SK-N-SH (cell line): ENCODE measurements around the gene PAMR1. TPM values are rescaled to one million over a fixed set of nuclear protein-coding genes. Genes with fewer than 3 reads are reported as not detected.

Source experiments
- CTCF ChIA-PET: fragments of 300-600, 350-600 bp; formaldehyde crosslinking; extraction: SDS; loops from one replicate; lab custom pipeline; 2021; lab: Yijun Ruan, JAX
- POLR2A ChIA-PET: fragments of 350-600 bp; sonication (Branson Sonifier 250); formaldehyde crosslinking; extraction: SDS; loops from one replicate; lab custom pipeline; 2020; ENCODE audit warnings: antibody characterized with exemption, inconsistent platforms; lab: Yijun Ruan, JAX
- DNase-seq: peaks from one replicate; pipeline ENCODE4 v3.0.0; 2012
- H2AFZ ChIP-seq: fragments of 200-600 bp; sonication (generic); 2 replicates; pipeline ENCODE4 v1.8.1; 2016; ENCODE audit warnings: antibody characterized with exemption, mild to moderate bottlenecking, low read depth
- H3F3A ChIP-seq: fragments of 200-600 bp; sonication (generic); replicated peaks from 2 replicates; pipeline ENCODE3; 2016; ENCODE audit warnings: antibody characterized with exemption, mild to moderate bottlenecking; ENCODE audit not compliant: insufficient read depth
- H3K27ac ChIP-seq, 2 experiments: fragments of 200-500 bp in 1 of 2; fragments of 200-600 bp in 1 of 2; sonication (Bioruptor generic) in 1 of 2; sonication (generic), shearing (Covaris generic) in 1 of 2; 2 replicates each; pipeline versions ENCODE4 v1.5.1 to v1.6.1; 2014 to 2016; ENCODE audit warnings: low read depth in 2 of 2, inconsistent platforms in 1 of 2, low read length in 1 of 2, mild to moderate bottlenecking in 1 of 2, mixed read lengths in 1 of 2
- H3K27me3 ChIP-seq: fragments of 200-600 bp; sonication (generic), shearing (Covaris generic); 2 replicates; pipeline ENCODE4 v1.6.1; 2016; ENCODE audit warnings: mixed run types; ENCODE audit not compliant: insufficient read depth
- H3K36me3 ChIP-seq, 2 experiments: fragments of 200-500 bp in 1 of 2; fragments of 200-600 bp in 1 of 2; sonication (Bioruptor generic) in 1 of 2; sonication (generic) in 1 of 2; replicated peaks in 1 of 2; 2 replicates each; pipeline versions ENCODE3 to v1.5.1; 2014 to 2016; ENCODE audit warnings: low read length in 1 of 2, mild to moderate bottlenecking in 1 of 2; ENCODE audit not compliant: insufficient read depth in 2 of 2, control insufficient read depth in 1 of 2
- H3K4me1 ChIP-seq, 2 experiments: fragments of 200-500 bp in 1 of 2; fragments of 200-600 bp in 1 of 2; sonication (Bioruptor generic) in 1 of 2; sonication (generic), shearing (Covaris generic) in 1 of 2; 2 replicates each; pipeline versions ENCODE4 v1.5.1 to v1.6.1; 2014 to 2016; ENCODE audit warnings: low read depth in 1 of 2, low read length in 1 of 2, mixed run types in 1 of 2; ENCODE audit not compliant: insufficient read depth in 2 of 2, control insufficient read depth in 1 of 2
- H3K4me2 ChIP-seq: fragments of 200-600 bp; sonication (generic), shearing (Covaris generic); 2 replicates; pipeline ENCODE4 v1.6.1; 2017; ENCODE audit warnings: mixed run types
- H3K4me3 ChIP-seq, 2 experiments: fragments of 200-500 bp in 1 of 2; fragments of 200-600 bp in 1 of 2; sonication (Bioruptor generic) in 1 of 2; sonication (generic), shearing (Covaris generic) in 1 of 2; 2 replicates each; pipeline versions ENCODE4 v1.5.1 to v1.8.1; 2014 to 2016; ENCODE audit warnings: low read depth in 2 of 2, inconsistent platforms in 1 of 2, low read length in 1 of 2, mild to moderate bottlenecking in 1 of 2, mixed read lengths in 1 of 2, moderate library complexity in 1 of 2
- H3K79me2 ChIP-seq: fragments of 200-600 bp; sonication (generic); 2 replicates; pipeline ENCODE4 v1.8.1; 2017; ENCODE audit warnings: mild to moderate bottlenecking; ENCODE audit not compliant: insufficient read depth
- H3K9ac ChIP-seq: fragments of 200-600 bp; sonication (generic); 2 replicates; pipeline ENCODE4 v1.6.1; 2017; ENCODE audit warnings: mixed run types
- H3K9me2 ChIP-seq: fragments of 200-600 bp; sonication (generic); 2 replicates; pipeline ENCODE4 v1.6.1; 2017; ENCODE audit warnings: mixed run types
- H3K9me3 ChIP-seq: fragments of 200-600 bp; sonication (generic); 2 replicates; pipeline ENCODE4 v1.6.1; 2017; ENCODE audit warnings: mixed run types, mild to moderate bottlenecking, moderate library complexity
- H4K20me1 ChIP-seq: fragments of 200-600 bp; sonication (generic); 2 replicates; pipeline ENCODE4 v1.6.1; 2017; ENCODE audit warnings: mild to moderate bottlenecking, mixed run types; ENCODE audit not compliant: insufficient read depth
- CHD2 ChIP-seq: fragments of 150-350 bp; IDR thresholded peaks from 2 replicates; pipeline ENCODE4 v1.6.1; 2018; ENCODE audit warnings: low read length; ENCODE audit not compliant: partially characterized antibody
- ELF1 ChIP-seq: IDR thresholded peaks from 2 replicates; pipeline ENCODE4 v1.4.0; 2012
- EP300 ChIP-seq, 2 experiments: IDR thresholded peaks; 2 replicates each; pipeline versions ENCODE4 v1.4.0 to v1.6.1; 2012; ENCODE audit warnings: borderline replicate concordance in 1 of 2, low read depth in 1 of 2, low read length in 1 of 2
- FOSL2 ChIP-seq: IDR thresholded peaks from 2 replicates; pipeline ENCODE4 v1.4.0; 2012; ENCODE audit warnings: low read depth, mild to moderate bottlenecking, moderate library complexity, borderline replicate concordance
- FOXJ3 ChIP-seq: sonication (generic); formaldehyde crosslinking; IDR thresholded peaks from 2 replicates; pipeline ENCODE4 v1.5.1; 2020; ENCODE audit warnings: mild to moderate bottlenecking, missing genetic modification reagents
- GABPA ChIP-seq: IDR thresholded peaks from 2 replicates; pipeline ENCODE4 v1.4.0; 2012; ENCODE audit warnings: low read depth, mild to moderate bottlenecking
- MEF2A ChIP-seq: IDR thresholded peaks from 2 replicates; pipeline ENCODE4 v1.4.0; 2012; ENCODE audit warnings: low read depth, borderline replicate concordance
- MXI1 ChIP-seq: IDR thresholded peaks from 2 replicates; pipeline ENCODE4 v1.6.1; 2012; ENCODE audit warnings: mild to moderate bottlenecking, low read depth, low read length, improper control_type of control experiment
- POLR2AphosphoS5 ChIP-seq: IDR thresholded peaks from 2 replicates; pipeline ENCODE4 v1.6.1; 2012; ENCODE audit warnings: low read depth, low read length
- RAD21 ChIP-seq: IDR thresholded peaks from 2 replicates; pipeline ENCODE4 v1.6.1; 2012; ENCODE audit warnings: mild to moderate bottlenecking, low read length
- RFX5 ChIP-seq: IDR thresholded peaks from 2 replicates; pipeline ENCODE4 v1.6.1; 2012; ENCODE audit warnings: mild to moderate bottlenecking, improper control_type of control experiment, low read length
- RXRA ChIP-seq: IDR thresholded peaks from 2 replicates; pipeline ENCODE4 v1.4.0; 2012; ENCODE audit warnings: low read depth, mild to moderate bottlenecking, borderline replicate concordance
- SMC3 ChIP-seq: IDR thresholded peaks from 2 replicates; pipeline ENCODE4 v1.6.1; 2012; ENCODE audit warnings: low read depth, low read length, improper control_type of control experiment
- TAF1 ChIP-seq: IDR thresholded peaks from 2 replicates; pipeline ENCODE4 v1.6.1; 2012; ENCODE audit warnings: low read depth, mild to moderate bottlenecking, low read length, moderate library complexity, borderline replicate concordance
- TEAD4 ChIP-seq: IDR thresholded peaks from 2 replicates; pipeline ENCODE4 v1.4.0; 2012; ENCODE audit warnings: mild to moderate bottlenecking, borderline replicate concordance; ENCODE audit not compliant: insufficient read depth
- WGBS: methylation state at CpG from one replicate; pipeline ENCODE4 v1.1.6; 2017; ENCODE audit warnings: low lambda C conversion rate; 5-methylcytosine and 5-hydroxymethylcytosine counted together
- polyA plus RNA-seq, 3 experiments: library from polyadenylated mRNA; depleted of rRNA; stranded (reverse); fragments of >200 nt; gene quantifications; 2 replicates each; pipeline ENCODE4 v1.2.3, GENCODE V29; 2012
- TF ChIP-seq, protein P1 (sequence below): IDR thresholded peaks from 2 replicates; pipeline ENCODE4 v1.4.0; 2012; ENCODE audit warnings: low read depth
- TF ChIP-seq, protein P2 (sequence below): IDR thresholded peaks from 2 replicates; pipeline ENCODE4 v1.4.0; 2012; ENCODE audit warnings: low read depth, borderline replicate concordance
- TF ChIP-seq, protein P3 (sequence below): fragments of 150-350 bp; IDR thresholded peaks from 2 replicates; pipeline ENCODE4 v1.6.1; 2016; ENCODE audit warnings: mild to moderate bottlenecking, low read depth, low read length
- TF ChIP-seq, protein P4 (sequence below): fragments of 200-600 bp; sonication (generic); IDR thresholded peaks from 2 replicates; pipeline ENCODE4 v1.6.1; 2017; ENCODE audit warnings: antibody characterized with exemption, mild to moderate bottlenecking, moderate library complexity
- TF ChIP-seq, protein P5 (sequence below): IDR thresholded peaks from 2 replicates; pipeline ENCODE4; 2012

The PAMR1 gene
- polyA plus RNA-seq, 1 of the 3 experiments (the other 2 are of a cell fraction), result 0.31 TPM

DNA sequence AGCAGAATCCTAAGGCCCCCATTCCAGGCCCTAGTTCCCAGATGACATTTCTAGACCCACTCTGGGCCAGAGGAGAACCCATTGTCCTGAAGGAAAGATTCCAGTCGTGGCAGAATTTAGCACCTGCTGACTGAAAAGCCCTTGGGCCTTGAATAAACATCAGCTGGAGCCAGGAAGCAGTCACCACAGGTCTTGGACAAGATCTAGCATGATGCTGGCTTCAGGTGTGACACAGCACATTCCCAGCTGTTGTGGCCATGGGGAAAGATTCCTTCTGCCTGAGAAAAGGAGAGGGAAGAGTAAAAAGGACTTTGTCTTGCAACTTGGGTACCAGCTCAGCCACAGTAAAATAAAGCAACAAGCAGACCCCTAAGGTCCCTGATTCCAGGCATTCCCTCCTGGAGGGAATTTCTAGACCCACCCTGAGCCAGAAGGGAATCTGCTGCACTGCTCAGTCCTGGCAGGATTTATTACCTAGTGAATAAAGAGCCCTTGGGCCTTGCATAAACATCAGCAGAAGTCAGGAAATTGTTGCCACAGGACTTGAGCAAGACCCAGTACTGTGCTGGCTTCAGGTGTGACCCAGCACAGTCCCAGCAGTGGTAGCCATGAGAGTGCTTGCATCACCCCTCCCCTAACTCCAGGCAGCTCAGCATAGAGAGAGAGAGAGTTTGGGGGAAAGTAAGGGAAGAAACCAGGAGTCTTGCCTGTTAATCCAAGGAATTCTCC lies 42.5 kb upstream of the PAMR1 start:
- no peaks in the 10 kb centered on the region; the same call in 1 of the 2 replicates for H3K9me3 ChIP-seq
- CTCF ChIA-PET, result no interaction called here
- H3K27me3 ChIP-seq, result no peaks in the 10 kb centered on the region
- TF ChIP-seq RAD21 (no peak), CHD2 (no peak), MEF2A (no peak), FOXJ3 (no peak), SMC3 (no peak), MXI1 (no peak), FOSL2 (no peak), RXRA (no peak), TAF1 (no peak), ELF1 (no peak), GABPA (no peak), POLR2AphosphoS5 (no peak), EP300 (IDR thresholded peaks at IDR 0.05; ENCODE audit: borderline replicate concordance in 1 of 2, low read depth in 1 of 2, low read length in 1 of 2) (no peak)
- TF ChIP-seq, protein P1, sequence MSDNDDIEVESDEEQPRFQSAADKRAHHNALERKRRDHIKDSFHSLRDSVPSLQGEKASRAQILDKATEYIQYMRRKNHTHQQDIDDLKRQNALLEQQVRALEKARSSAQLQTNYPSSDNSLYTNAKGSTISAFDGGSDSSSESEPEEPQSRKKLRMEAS, result no peak
- TF ChIP-seq, protein P2, sequence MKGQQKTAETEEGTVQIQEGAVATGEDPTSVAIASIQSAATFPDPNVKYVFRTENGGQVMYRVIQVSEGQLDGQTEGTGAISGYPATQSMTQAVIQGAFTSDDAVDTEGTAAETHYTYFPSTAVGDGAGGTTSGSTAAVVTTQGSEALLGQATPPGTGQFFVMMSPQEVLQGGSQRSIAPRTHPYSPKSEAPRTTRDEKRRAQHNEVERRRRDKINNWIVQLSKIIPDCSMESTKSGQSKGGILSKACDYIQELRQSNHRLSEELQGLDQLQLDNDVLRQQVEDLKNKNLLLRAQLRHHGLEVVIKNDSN, result no peak
- TF ChIP-seq, protein P3, sequence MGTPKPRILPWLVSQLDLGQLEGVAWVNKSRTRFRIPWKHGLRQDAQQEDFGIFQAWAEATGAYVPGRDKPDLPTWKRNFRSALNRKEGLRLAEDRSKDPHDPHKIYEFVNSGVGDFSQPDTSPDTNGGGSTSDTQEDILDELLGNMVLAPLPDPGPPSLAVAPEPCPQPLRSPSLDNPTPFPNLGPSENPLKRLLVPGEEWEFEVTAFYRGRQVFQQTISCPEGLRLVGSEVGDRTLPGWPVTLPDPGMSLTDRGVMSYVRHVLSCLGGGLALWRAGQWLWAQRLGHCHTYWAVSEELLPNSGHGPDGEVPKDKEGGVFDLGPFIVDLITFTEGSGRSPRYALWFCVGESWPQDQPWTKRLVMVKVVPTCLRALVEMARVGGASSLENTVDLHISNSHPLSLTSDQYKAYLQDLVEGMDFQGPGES, result no peak
- TF ChIP-seq, all 33 proteins: peak for 0
- Histone ChIP-seq H3K4me2 (no peak overlapping the region), H3K9me2 (no peaks in the 10 kb centered on the region), H3K4me3 (no peak overlapping the region), H3F3A (peaks cover 11% of the 10 kb centered on the region), H2AFZ (no peak overlapping the region), H4K20me1 (no peaks in the 10 kb centered on the region), H3K9ac (no peak overlapping the region), H3K36me3 (no peaks in the 10 kb centered on the region), H3K79me2 (no peaks in the 10 kb centered on the region), H3K4me1 (peaks cover 0 to 14% of the 10 kb centered on the region in 2 experiments; a peak in 2 of 4 replicates), H3K27ac (no peak overlapping the region)
- DNase-seq, result no peak
- WGBS, result 43% methylated on average over 1 of the region's 1 CpG
- POLR2A ChIA-PET, result no interaction called here

DNA sequence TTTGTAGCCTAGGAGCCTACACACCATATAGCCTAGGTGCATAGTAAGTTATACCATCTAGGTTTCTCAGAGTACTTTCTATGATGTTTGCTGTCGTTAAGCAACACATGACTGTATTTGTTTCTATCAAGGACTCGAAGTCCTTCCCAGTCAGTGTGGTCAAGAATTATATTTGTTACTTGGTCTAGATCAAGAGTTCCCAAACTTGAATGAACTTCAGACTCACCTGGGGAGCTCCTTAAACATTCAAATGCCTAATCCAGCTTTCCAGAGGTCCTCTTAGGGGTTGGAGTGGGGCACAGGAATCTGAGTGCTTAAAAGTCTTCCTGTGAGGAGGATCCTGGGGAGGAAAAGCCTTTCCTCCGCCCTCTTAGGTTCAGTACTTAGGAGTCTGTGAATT lies 41.5 kb upstream of the PAMR1 start:
- no peak overlapping the region for H2AFZ ChIP-seq
- H3F3A ChIP-seq, result peaks cover 11% of the 10 kb centered on the region
- no peaks in the 10 kb centered on the region for H3K9me2 ChIP-seq
- no peaks in the 10 kb centered on the region for H3K27me3 ChIP-seq
- no peaks in the 10 kb centered on the region for H3K79me2 ChIP-seq
- no peak overlapping the region for H3K9ac ChIP-seq
- peaks cover 4 to 14% of the 10 kb centered on the region in 2 experiments; a peak in 3 of 4 replicates for H3K4me1 ChIP-seq
- no peak overlapping the region for H3K4me3 ChIP-seq
- H3K36me3 ChIP-seq, result no peaks in the 10 kb centered on the region
- no peak for DNase-seq
- no peak for TF ChIP-seq RFX5
- no peak for TF ChIP-seq GABPA
- no peak for TF ChIP-seq TEAD4
- TF ChIP-seq RAD21, result no peak
- TF ChIP-seq, protein P4, sequence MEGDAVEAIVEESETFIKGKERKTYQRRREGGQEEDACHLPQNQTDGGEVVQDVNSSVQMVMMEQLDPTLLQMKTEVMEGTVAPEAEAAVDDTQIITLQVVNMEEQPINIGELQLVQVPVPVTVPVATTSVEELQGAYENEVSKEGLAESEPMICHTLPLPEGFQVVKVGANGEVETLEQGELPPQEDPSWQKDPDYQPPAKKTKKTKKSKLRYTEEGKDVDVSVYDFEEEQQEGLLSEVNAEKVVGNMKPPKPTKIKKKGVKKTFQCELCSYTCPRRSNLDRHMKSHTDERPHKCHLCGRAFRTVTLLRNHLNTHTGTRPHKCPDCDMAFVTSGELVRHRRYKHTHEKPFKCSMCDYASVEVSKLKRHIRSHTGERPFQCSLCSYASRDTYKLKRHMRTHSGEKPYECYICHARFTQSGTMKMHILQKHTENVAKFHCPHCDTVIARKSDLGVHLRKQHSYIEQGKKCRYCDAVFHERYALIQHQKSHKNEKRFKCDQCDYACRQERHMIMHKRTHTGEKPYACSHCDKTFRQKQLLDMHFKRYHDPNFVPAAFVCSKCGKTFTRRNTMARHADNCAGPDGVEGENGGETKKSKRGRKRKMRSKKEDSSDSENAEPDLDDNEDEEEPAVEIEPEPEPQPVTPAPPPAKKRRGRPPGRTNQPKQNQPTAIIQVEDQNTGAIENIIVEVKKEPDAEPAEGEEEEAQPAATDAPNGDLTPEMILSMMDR, result no peak
- TF ChIP-seq TAF1, result no peak
- no peak for TF ChIP-seq FOSL2
- TF ChIP-seq, protein P5, sequence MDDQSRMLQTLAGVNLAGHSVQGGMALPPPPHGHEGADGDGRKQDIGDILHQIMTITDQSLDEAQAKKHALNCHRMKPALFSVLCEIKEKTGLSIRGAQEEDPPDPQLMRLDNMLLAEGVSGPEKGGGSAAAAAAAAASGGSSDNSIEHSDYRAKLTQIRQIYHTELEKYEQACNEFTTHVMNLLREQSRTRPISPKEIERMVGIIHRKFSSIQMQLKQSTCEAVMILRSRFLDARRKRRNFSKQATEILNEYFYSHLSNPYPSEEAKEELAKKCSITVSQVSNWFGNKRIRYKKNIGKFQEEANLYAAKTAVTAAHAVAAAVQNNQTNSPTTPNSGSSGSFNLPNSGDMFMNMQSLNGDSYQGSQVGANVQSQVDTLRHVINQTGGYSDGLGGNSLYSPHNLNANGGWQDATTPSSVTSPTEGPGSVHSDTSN, result no peak
- TF ChIP-seq, all 33 proteins: peak for 0
- 85% methylated on average over 3 of the region's 3 CpGs for WGBS
- Histone ChIP-seq H3K9me3 (no peaks in the 10 kb centered on the region; the same call in 1 of the 2 replicates), H4K20me1 (no peaks in the 10 kb centered on the region), H3K27ac (no peak overlapping the region), H3K4me2 (no peak overlapping the region)
- POLR2A ChIA-PET, result no interaction called here
- CTCF ChIA-PET, result interaction anchor here (1.4 kb wide), 1 partner anchor 256 kb away, joined by 3 read pairs; no protein-coding TSS in a partner anchor
